ENCODE data around the gene RGS13. TPM values are rescaled to one million over a fixed set of nuclear protein-coding genes. Genes with fewer than 3 reads are reported as not detected.

RGS13 gene
- total and polyA plus RNA-seq, 2 experiments from 2014 or later: not detected

- no peaks in the 10 kb centered on the region for H3K27me3 Mint-ChIP-seq (ENCODE audit: insufficient read depth, low read depth, poor library complexity)
- Histone ChIP-seq H3K27ac (ENCODE audit: low read depth) (no peak overlapping the region), H3K79me2 (replicated peaks; ENCODE audit: insufficient read depth) (no peaks in the 10 kb centered on the region), H4K20me1 (replicated peaks; ENCODE audit: insufficient read depth) (no peaks in the 10 kb centered on the region), H3K36me3 (ENCODE audit: insufficient read depth) (0 out of 2 replicates have a peak, but pooled peaks cover 4% of the 10 kb centered on the region), H2AFZ (no peak overlapping the region), H3K4me2 (0 out of 2 replicates have a peak overlapping the region, but pooled peaks have one; percentile 20), H3K9me2 (ENCODE audit: insufficient read depth) (peaks cover 6% of the 10 kb centered on the region; the same call in 1 of the 2 replicates), H3K27me3 (ENCODE audit: insufficient read depth) (no peaks in the 10 kb centered on the region), H3F3A (replicated peaks; ENCODE audit: low read depth) (no peaks in the 10 kb centered on the region), H3K4me3 (no peak overlapping the region), H3K4me1 (ENCODE audit: insufficient read depth) (no peaks in the 10 kb centered on the region; the same call in 1 of the 2 replicates)
- no peak overlapping the region for H3K4me3 Mint-ChIP-seq
- TF ChIP-seq REST (IDR thresholded peaks at IDR 0.05; ENCODE audit: unreplicated experiment) (no peak), CREB1 (CRISPR knock-in tag; IDR thresholded peaks at IDR 0.05; ENCODE audit: low read depth) (no peak), NANOG (IDR thresholded peaks at IDR 0.05; ENCODE audit: borderline replicate concordance) (no peak), JUNB (IDR thresholded peaks at IDR 0.05; ENCODE audit: unreplicated experiment) (no peak)
- no peak for ATAC-seq
- peak overlapping the region; percentile 50; the same call in 1 of the 2 replicates for H3K27ac Mint-ChIP-seq
- peaks cover 46% of the 10 kb centered on the region for H3K9me3 Mint-ChIP-seq
- DNase-seq (ENCODE audit: low spot score): no peak
- peaks cover 14% of the 10 kb centered on the region; the same call in 2 of the 3 replicates for H3K4me1 Mint-ChIP-seq
- H3K36me3 Mint-ChIP-seq (ENCODE audit: low read depth): peaks cover 41% of the 10 kb centered on the region
Measured at GRCh38 chr1:192691041-192691440, 55.1 kb downstream of the RGS13 start.

GRCh38 chr1:192696082-192696481, 60.1 kb downstream of the RGS13 start:
- Histone ChIP-seq H3K4me1 (ENCODE audit: insufficient read depth) (no peaks in the 10 kb centered on the region; the same call in 1 of the 2 replicates), H3K9me2 (ENCODE audit: insufficient read depth) (peaks cover 6% of the 10 kb centered on the region; the same call in 1 of the 2 replicates), H3K36me3 (ENCODE audit: insufficient read depth) (no peaks in the 10 kb centered on the region), H3K79me2 (replicated peaks; ENCODE audit: insufficient read depth) (no peaks in the 10 kb centered on the region), H4K20me1 (replicated peaks; ENCODE audit: insufficient read depth) (no peaks in the 10 kb centered on the region), H3K4me3 (no peak overlapping the region), H2AFZ (no peak overlapping the region), H3K27ac (ENCODE audit: low read depth) (no peak overlapping the region), H3K4me2 (no peak overlapping the region), H3F3A (replicated peaks; ENCODE audit: low read depth) (no peaks in the 10 kb centered on the region), H3K27me3 (ENCODE audit: insufficient read depth) (no peaks in the 10 kb centered on the region)
- ATAC-seq (no peak), DNase-seq (ENCODE audit: low spot score) (no peak)
- Mint-ChIP-seq H3K36me3 (ENCODE audit: low read depth) (peaks cover 16% of the 10 kb centered on the region), H3K4me3 (no peak overlapping the region), H3K9me3 (peaks cover 14% of the 10 kb centered on the region), H3K4me1 (peaks cover 10% of the 10 kb centered on the region; the same call in 2 of the 3 replicates), H3K27me3 (ENCODE audit: insufficient read depth, low read depth, poor library complexity) (no peaks in the 10 kb centered on the region), H3K27ac (no peak overlapping the region)
- TF ChIP-seq ZNF114 (CRISPR knock-in tag; IDR thresholded peaks at IDR 0.05) (no peak), ETS1 (IDR thresholded peaks at IDR 0.05) (no peak), JUNB (IDR thresholded peaks at IDR 0.05; ENCODE audit: unreplicated experiment) (no peak), EZH2phosphoT487 (IDR thresholded peaks at IDR 0.05; ENCODE audit: unreplicated experiment) (no peak), ZNF462 (CRISPR knock-in tag; IDR thresholded peaks at IDR 0.05) (no peak), STAT1 (IDR thresholded peaks at IDR 0.05; ENCODE audit: unreplicated experiment) (no peak), NANOG (IDR thresholded peaks at IDR 0.05; ENCODE audit: borderline replicate concordance) (no peak)
